Measurements from ENCODE around the gene SAMD4A. TPM values are rescaled to one million over a fixed set of nuclear protein-coding genes. Genes with fewer than 3 reads are reported as not detected.

Gene SAMD4A
- total RNA-seq, 1 experiment from 2014 or later = 9.6 TPM

GRCh38 chr14:54737132-54737711 is 170.3 kb downstream of the SAMD4A start:
- H3K14ac ChIP-seq (ENCODE audit: insufficient read depth, low read length) = no peak overlapping the region; the same call in 1 of the 2 replicates
- H3K27ac Mint-ChIP-seq = no peak overlapping the region
- H4K91ac ChIP-seq (ENCODE audit: insufficient read length, low read depth, low read length) = no peak overlapping the region
- no peak overlapping the region for H3K4me3 Mint-ChIP-seq
- no peaks in the 10 kb centered on the region for H3K79me2 ChIP-seq (ENCODE audit: insufficient read depth, low read length)
- no peak overlapping the region for H4K5ac ChIP-seq (ENCODE audit: insufficient read length, low read depth, low read length)
- H3K18ac ChIP-seq (ENCODE audit: insufficient read length, low read depth, low read length) = no peak overlapping the region
- DNase-seq = no peak
- H3K9me3 ChIP-seq (ENCODE audit: control insufficient read depth, low read depth, low read length) = no peaks in the 10 kb centered on the region
- no peak overlapping the region for H2AFZ ChIP-seq (ENCODE audit: low read length)
- H3K4ac ChIP-seq (ENCODE audit: low read depth, low read length) = no peak overlapping the region
- H3K56ac ChIP-seq (ENCODE audit: insufficient read length, low read depth, low read length) = no peak overlapping the region
- H3K9ac ChIP-seq (ENCODE audit: extremely low read depth, insufficient read length, low read length) = no peak overlapping the region
- no peaks in the 10 kb centered on the region for H3K9me3 Mint-ChIP-seq
- peaks cover 3% of the 10 kb centered on the region; the same call in 1 of the 2 replicates for H3K4me1 ChIP-seq (ENCODE audit: insufficient read depth, low read length)
- H2BK12ac ChIP-seq (ENCODE audit: insufficient read length, low read depth, low read length) = no peak overlapping the region
- no peak overlapping the region for H2AK5ac ChIP-seq (ENCODE audit: insufficient read length, low read length)
- H3K23ac ChIP-seq (ENCODE audit: insufficient read length, low read depth, low read length) = no peak overlapping the region
- H3K27me3 ChIP-seq (ENCODE audit: insufficient read depth, low read length) = no peaks in the 10 kb centered on the region
- no peaks in the 10 kb centered on the region for H4K20me1 ChIP-seq (ENCODE audit: control insufficient read depth, insufficient read depth, insufficient read length)
- no peak overlapping the region for H3K27ac ChIP-seq (ENCODE audit: insufficient read length, low read depth, low read length)
- TF ChIP-seq, protein P1, sequence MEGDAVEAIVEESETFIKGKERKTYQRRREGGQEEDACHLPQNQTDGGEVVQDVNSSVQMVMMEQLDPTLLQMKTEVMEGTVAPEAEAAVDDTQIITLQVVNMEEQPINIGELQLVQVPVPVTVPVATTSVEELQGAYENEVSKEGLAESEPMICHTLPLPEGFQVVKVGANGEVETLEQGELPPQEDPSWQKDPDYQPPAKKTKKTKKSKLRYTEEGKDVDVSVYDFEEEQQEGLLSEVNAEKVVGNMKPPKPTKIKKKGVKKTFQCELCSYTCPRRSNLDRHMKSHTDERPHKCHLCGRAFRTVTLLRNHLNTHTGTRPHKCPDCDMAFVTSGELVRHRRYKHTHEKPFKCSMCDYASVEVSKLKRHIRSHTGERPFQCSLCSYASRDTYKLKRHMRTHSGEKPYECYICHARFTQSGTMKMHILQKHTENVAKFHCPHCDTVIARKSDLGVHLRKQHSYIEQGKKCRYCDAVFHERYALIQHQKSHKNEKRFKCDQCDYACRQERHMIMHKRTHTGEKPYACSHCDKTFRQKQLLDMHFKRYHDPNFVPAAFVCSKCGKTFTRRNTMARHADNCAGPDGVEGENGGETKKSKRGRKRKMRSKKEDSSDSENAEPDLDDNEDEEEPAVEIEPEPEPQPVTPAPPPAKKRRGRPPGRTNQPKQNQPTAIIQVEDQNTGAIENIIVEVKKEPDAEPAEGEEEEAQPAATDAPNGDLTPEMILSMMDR (conservative IDR thresholded peaks at IDR 0.05) = no peak
- H2BK5ac ChIP-seq (ENCODE audit: insufficient read length, low read length) = no peak overlapping the region
- H2BK15ac ChIP-seq (ENCODE audit: low read depth, low read length) = no peak overlapping the region
- no peak overlapping the region for H3K4me2 ChIP-seq (ENCODE audit: insufficient read depth, insufficient read length, low read length)
- peaks cover 8 to 13% of the 10 kb centered on the region in 2 experiments for H3K4me1 Mint-ChIP-seq
- no peaks in the 10 kb centered on the region for H3K79me1 ChIP-seq (ENCODE audit: insufficient read depth, low read depth, low read length, poor library complexity, severe bottlenecking)
- no peak overlapping the region for H4K8ac ChIP-seq (replicated peaks; ENCODE audit: insufficient read length, low read depth, low read length)
- H3K36me3 Mint-ChIP-seq (ENCODE audit: insufficient read depth in 1 of 3, low read depth in 3 of 3) = no peaks in the 10 kb centered on the region
- no peaks in the 10 kb centered on the region for H3K23me2 ChIP-seq (ENCODE audit: insufficient read length, low read depth, low read length, poor library complexity, severe bottlenecking)
- H2BK20ac ChIP-seq (ENCODE audit: low read depth, low read length, poor library complexity, severe bottlenecking) = no peak overlapping the region
- no peaks in the 10 kb centered on the region for H3K27me3 Mint-ChIP-seq (ENCODE audit: low read depth)
- no peak overlapping the region for H3T11ph ChIP-seq (ENCODE audit: low read length)
- H2BK120ac ChIP-seq (ENCODE audit: low read depth, low read length, poor library complexity, severe bottlenecking) = no peak overlapping the region
- no CpG with 5 or more reads among the region's 5 CpGs for WGBS (ENCODE audit: extremely low coverage, insufficient read length, low lambda C conversion rate)
